ENCODE data around the gene CFAP57. TPM values are rescaled to one million over a fixed set of nuclear protein-coding genes. Genes with fewer than 3 reads are reported as not detected.
"Not testable (repeated sequence)": the region's sequence is repeated elsewhere in the genome, so short reads cannot be mapped to it uniquely, and the experiment has no call there.

The CFAP57 gene
- total RNA-seq, 1 donor from 2014 or later = not detected

GRCh38 chr1:43172527-43172972, 420 bp downstream of the CFAP57 start:
- ATAC-seq = peak; percentile 95

GRCh38 chr1:43174873-43175272, 2.7 kb downstream of the CFAP57 start:
- ATAC-seq (no peak), DNase-seq (ENCODE audit: low spot score) (no peak)

More at GRCh38 chr1:43172527-43172972, 420 bp downstream of the CFAP57 start:
- peak; percentile 86 for DNase-seq (ENCODE audit: low spot score)

GRCh38 chr1:43177691-43178090, 5.6 kb downstream of the CFAP57 start:
- DNase-seq (ENCODE audit: low spot score) (no peak), ATAC-seq (no peak)

- DNase-seq (ENCODE audit: low spot score) (no peak), ATAC-seq (no peak)
Measured at GRCh38 chr1:43184388-43184787, 12.3 kb downstream of the CFAP57 start.

GRCh38 chr1:43184995-43185394, 12.9 kb downstream of the CFAP57 start:
- ATAC-seq = no peak

GRCh38 chr1:43188106-43188505, 16.0 kb downstream of the CFAP57 start:
- no peak for ATAC-seq
- DNase-seq (ENCODE audit: low spot score) = no peak

More at GRCh38 chr1:43184995-43185394, 12.9 kb downstream of the CFAP57 start:
- no peak for DNase-seq (ENCODE audit: low spot score)

GRCh38 chr1:43194509-43194908, 22.4 kb downstream of the CFAP57 start:
- ATAC-seq (no peak), DNase-seq (ENCODE audit: low spot score) (no peak)

- ATAC-seq (peak; percentile 31), DNase-seq (ENCODE audit: low spot score) (no peak)
Measured at GRCh38 chr1:43197343-43198127, 25.4 kb downstream of the CFAP57 start.

GRCh38 chr1:43199093-43199726, 27.1 kb downstream of the CFAP57 start:
- ATAC-seq (no peak), DNase-seq (ENCODE audit: low spot score) (no peak)

- no peak for ATAC-seq
- no peak for DNase-seq (ENCODE audit: low spot score)
Measured at GRCh38 chr1:43203859-43204258, 31.7 kb downstream of the CFAP57 start.

GRCh38 chr1:43204394-43204793, 32.3 kb downstream of the CFAP57 start:
- no peak for ATAC-seq
- DNase-seq (ENCODE audit: low spot score) = no peak

- no peak for DNase-seq (ENCODE audit: low spot score)
- ATAC-seq = no peak
Measured at GRCh38 chr1:43205671-43206070, 33.5 kb downstream of the CFAP57 start.

- no peak for DNase-seq (ENCODE audit: low spot score)
Measured at GRCh38 chr1:43206600-43207228, 34.6 kb downstream of the CFAP57 start.

GRCh38 chr1:43207229-43207853, 35.2 kb downstream of the CFAP57 start:
- peak; percentile 23 for ATAC-seq
- no peak for DNase-seq (ENCODE audit: low spot score)

More at GRCh38 chr1:43206600-43207228, 34.6 kb downstream of the CFAP57 start:
- ATAC-seq = peak; percentile 60

GRCh38 chr1:43208277-43208676, 36.1 kb downstream of the CFAP57 start:
- not testable (repeated sequence) for ATAC-seq; DNase-seq (ENCODE audit: low spot score)

- peak; percentile 56 for ATAC-seq
- peak; percentile 36 for DNase-seq (ENCODE audit: low spot score)
Measured at GRCh38 chr1:43214501-43215444, 42.6 kb downstream of the CFAP57 start.

- ATAC-seq = no peak
- no peak for DNase-seq (ENCODE audit: low spot score)
Measured at GRCh38 chr1:43217747-43218146, 45.6 kb downstream of the CFAP57 start.

GRCh38 chr1:43220905-43221778, 49.0 kb downstream of the CFAP57 start:
- ATAC-seq = peak; percentile 29

GRCh38 chr1:43221797-43222196, 49.7 kb downstream of the CFAP57 start:
- DNase-seq (ENCODE audit: low spot score) = no peak
- ATAC-seq = no peak

More at GRCh38 chr1:43220905-43221778, 49.0 kb downstream of the CFAP57 start:
- DNase-seq (ENCODE audit: low spot score) = no peak
